ENCODE results near the gene ITSN1. TPM values are rescaled to one million over a fixed set of nuclear protein-coding genes. Genes with fewer than 3 reads are reported as not detected.

The ITSN1 gene
- total RNA-seq, 3 donors from 2014 or later, result 2.1 to 2.5 (median 2.4) TPM

GRCh38 chr21:33800753-33801423 is 158.6 kb downstream of the ITSN1 start:
- H3K27me3 Mint-ChIP-seq (ENCODE audit: low read depth), result no peaks in the 10 kb centered on the region
- no peaks in the 10 kb centered on the region for H3K4me1 Mint-ChIP-seq (ENCODE audit: low read depth)
- peaks cover 2% of the 10 kb centered on the region for H3K36me3 Mint-ChIP-seq (ENCODE audit: insufficient read depth)
- no peaks in the 10 kb centered on the region for H3K9me3 Mint-ChIP-seq
- H3K4me3 Mint-ChIP-seq, result no peak overlapping the region
- ATAC-seq, result no peak
- DNase-seq, result no peak

GRCh38 chr21:33801424-33802405 is 159.4 kb downstream of the ITSN1 start:
- peaks cover 2% of the 10 kb centered on the region for H3K36me3 Mint-ChIP-seq (ENCODE audit: insufficient read depth)

GRCh38 chr21:33802481-33802880 is 160.2 kb downstream of the ITSN1 start:
- H3K27me3 Mint-ChIP-seq (ENCODE audit: low read depth), result no peaks in the 10 kb centered on the region
- H3K9me3 Mint-ChIP-seq, result no peaks in the 10 kb centered on the region
- ATAC-seq (no peak), DNase-seq (no peak)
- H3K36me3 Mint-ChIP-seq (ENCODE audit: insufficient read depth), result no peaks in the 10 kb centered on the region
- no peak overlapping the region for H3K4me3 Mint-ChIP-seq
- no peaks in the 10 kb centered on the region for H3K4me1 Mint-ChIP-seq (ENCODE audit: low read depth)

More at GRCh38 chr21:33801424-33802405, 159.4 kb downstream of the ITSN1 start:
- no peak for ATAC-seq
- no peak overlapping the region for H3K4me3 Mint-ChIP-seq
- H3K9me3 Mint-ChIP-seq, result no peaks in the 10 kb centered on the region
- DNase-seq, result no peak
- no peaks in the 10 kb centered on the region for H3K27me3 Mint-ChIP-seq (ENCODE audit: low read depth)
- no peaks in the 10 kb centered on the region for H3K4me1 Mint-ChIP-seq (ENCODE audit: low read depth)

- no peak for DNase-seq
- Mint-ChIP-seq H3K4me1 (ENCODE audit: low read depth) (no peaks in the 10 kb centered on the region), H3K9me3 (no peaks in the 10 kb centered on the region), H3K4me3 (no peak overlapping the region), H3K27me3 (ENCODE audit: low read depth) (no peaks in the 10 kb centered on the region), H3K36me3 (ENCODE audit: insufficient read depth) (no peaks in the 10 kb centered on the region)
- ATAC-seq, result no peak
Measured at GRCh38 chr21:33808715-33809367, 166.5 kb downstream of the ITSN1 start.

GRCh38 chr21:33810766-33811165 is 168.5 kb downstream of the ITSN1 start:
- Mint-ChIP-seq H3K27me3 (ENCODE audit: low read depth) (no peaks in the 10 kb centered on the region), H3K9me3 (no peaks in the 10 kb centered on the region), H3K4me3 (no peak overlapping the region), H3K4me1 (ENCODE audit: low read depth) (no peaks in the 10 kb centered on the region), H3K36me3 (ENCODE audit: insufficient read depth) (no peaks in the 10 kb centered on the region)
- no peak for DNase-seq
- no peak for ATAC-seq

GRCh38 chr21:33811167-33812010 is 169.1 kb downstream of the ITSN1 start:
- Mint-ChIP-seq H3K4me3 (no peak overlapping the region), H3K27me3 (ENCODE audit: low read depth) (no peaks in the 10 kb centered on the region), H3K36me3 (ENCODE audit: insufficient read depth) (no peaks in the 10 kb centered on the region), H3K4me1 (ENCODE audit: low read depth) (no peaks in the 10 kb centered on the region), H3K9me3 (no peaks in the 10 kb centered on the region)
- ATAC-seq (no peak), DNase-seq (no peak)

GRCh38 chr21:33813832-33814365 is 171.6 kb downstream of the ITSN1 start:
- no peak for ATAC-seq
- no peaks in the 10 kb centered on the region for H3K27me3 Mint-ChIP-seq (ENCODE audit: low read depth)
- no peak for DNase-seq
- H3K4me3 Mint-ChIP-seq, result no peak overlapping the region
- no peaks in the 10 kb centered on the region for H3K4me1 Mint-ChIP-seq (ENCODE audit: low read depth)
- no peaks in the 10 kb centered on the region for H3K36me3 Mint-ChIP-seq (ENCODE audit: insufficient read depth)
- H3K9me3 Mint-ChIP-seq, result no peaks in the 10 kb centered on the region

- H3K27me3 Mint-ChIP-seq (ENCODE audit: low read depth), result no peaks in the 10 kb centered on the region
- no peak for DNase-seq
- H3K36me3 Mint-ChIP-seq (ENCODE audit: insufficient read depth), result peaks cover 2% of the 10 kb centered on the region
- no peaks in the 10 kb centered on the region for H3K4me1 Mint-ChIP-seq (ENCODE audit: low read depth)
- ATAC-seq, result no peak
- no peak overlapping the region for H3K4me3 Mint-ChIP-seq
- H3K9me3 Mint-ChIP-seq, result no peaks in the 10 kb centered on the region
Measured at GRCh38 chr21:33815143-33815707, 172.9 kb downstream of the ITSN1 start.

- Mint-ChIP-seq H3K9me3 (no peaks in the 10 kb centered on the region), H3K4me1 (ENCODE audit: low read depth) (no peaks in the 10 kb centered on the region), H3K4me3 (no peak overlapping the region), H3K27me3 (ENCODE audit: low read depth) (no peaks in the 10 kb centered on the region), H3K36me3 (ENCODE audit: insufficient read depth) (peaks cover 2% of the 10 kb centered on the region)
- no peak for DNase-seq
- ATAC-seq, result no peak
Measured at GRCh38 chr21:33816174-33816573, 173.9 kb downstream of the ITSN1 start.

GRCh38 chr21:33817138-33817537 is 174.8 kb downstream of the ITSN1 start:
- no peaks in the 10 kb centered on the region for H3K4me1 Mint-ChIP-seq (ENCODE audit: low read depth)
- no peak overlapping the region for H3K4me3 Mint-ChIP-seq
- H3K9me3 Mint-ChIP-seq, result no peaks in the 10 kb centered on the region
- ATAC-seq (no peak), DNase-seq (no peak)
- peaks cover 2% of the 10 kb centered on the region for H3K36me3 Mint-ChIP-seq (ENCODE audit: insufficient read depth)
- H3K27me3 Mint-ChIP-seq (ENCODE audit: low read depth), result no peaks in the 10 kb centered on the region

GRCh38 chr21:33817663-33818451 is 175.6 kb downstream of the ITSN1 start:
- Mint-ChIP-seq H3K27me3 (ENCODE audit: low read depth) (no peaks in the 10 kb centered on the region), H3K4me3 (no peak overlapping the region), H3K9me3 (no peaks in the 10 kb centered on the region), H3K36me3 (ENCODE audit: insufficient read depth) (peaks cover 2% of the 10 kb centered on the region), H3K4me1 (ENCODE audit: low read depth) (no peaks in the 10 kb centered on the region)
- ATAC-seq (no peak), DNase-seq (no peak)

- DNase-seq (no peak), ATAC-seq (no peak)
- no peaks in the 10 kb centered on the region for H3K27me3 Mint-ChIP-seq (ENCODE audit: low read depth)
- peaks cover 2% of the 10 kb centered on the region for H3K36me3 Mint-ChIP-seq (ENCODE audit: insufficient read depth)
- no peaks in the 10 kb centered on the region for H3K9me3 Mint-ChIP-seq
- no peaks in the 10 kb centered on the region for H3K4me1 Mint-ChIP-seq (ENCODE audit: low read depth)
- no peak overlapping the region for H3K4me3 Mint-ChIP-seq
Measured at GRCh38 chr21:33820230-33820770, 178.0 kb downstream of the ITSN1 start.
